SKM-1 treated with dmso at 0.1 percent for 144 hours (cell line): ENCODE measurements around the gene ABCA3.
"Not testable (repeated sequence)": the region's sequence is repeated elsewhere in the genome, so short reads cannot be mapped to it uniquely, and the experiment has no call there.

Experiments
- DNase-seq: peaks from one replicate; lab custom pipeline; 2025; ENCODE audit not compliant: unreplicated experiment; lab: John Stamatoyannopoulos, UW

ABCA3 gene

GRCh38 chr16:2282262-2282661, 58.3 kb downstream of the ABCA3 start:
- no peak for DNase-seq

DNA sequence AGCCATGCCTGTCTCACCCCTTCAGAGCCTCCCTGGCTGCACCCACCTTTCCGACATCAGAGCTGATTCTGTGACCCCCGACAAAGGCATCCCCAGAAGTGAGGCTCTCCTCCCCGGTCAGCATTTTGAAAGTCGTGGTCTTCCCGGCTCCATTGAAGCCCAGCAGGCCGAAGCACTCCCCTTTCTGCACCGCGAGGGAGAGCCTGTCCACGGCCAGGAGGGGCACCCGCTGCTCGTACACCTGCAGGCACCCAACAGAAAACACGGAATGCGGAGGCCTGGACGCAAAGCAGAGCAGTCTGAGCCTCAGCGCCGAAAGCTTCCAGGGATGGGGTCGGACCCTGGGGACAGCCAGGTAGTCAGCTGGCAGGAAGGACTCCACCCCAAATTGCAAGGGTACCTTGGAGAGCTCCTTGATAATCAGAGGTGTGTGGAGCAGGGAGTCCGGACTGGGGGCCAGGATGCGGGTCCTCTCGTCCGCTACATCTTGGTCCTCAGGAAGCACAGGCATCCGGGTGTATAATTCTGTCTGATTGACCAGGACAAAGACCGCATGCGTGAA, 59.5 kb downstream of the ABCA3 start:
- no peak for DNase-seq

- DNase-seq: no peak
These were observed 60.1 kb downstream of the ABCA3 start for GRCh38 chr16:2280461-2280860.

DNA sequence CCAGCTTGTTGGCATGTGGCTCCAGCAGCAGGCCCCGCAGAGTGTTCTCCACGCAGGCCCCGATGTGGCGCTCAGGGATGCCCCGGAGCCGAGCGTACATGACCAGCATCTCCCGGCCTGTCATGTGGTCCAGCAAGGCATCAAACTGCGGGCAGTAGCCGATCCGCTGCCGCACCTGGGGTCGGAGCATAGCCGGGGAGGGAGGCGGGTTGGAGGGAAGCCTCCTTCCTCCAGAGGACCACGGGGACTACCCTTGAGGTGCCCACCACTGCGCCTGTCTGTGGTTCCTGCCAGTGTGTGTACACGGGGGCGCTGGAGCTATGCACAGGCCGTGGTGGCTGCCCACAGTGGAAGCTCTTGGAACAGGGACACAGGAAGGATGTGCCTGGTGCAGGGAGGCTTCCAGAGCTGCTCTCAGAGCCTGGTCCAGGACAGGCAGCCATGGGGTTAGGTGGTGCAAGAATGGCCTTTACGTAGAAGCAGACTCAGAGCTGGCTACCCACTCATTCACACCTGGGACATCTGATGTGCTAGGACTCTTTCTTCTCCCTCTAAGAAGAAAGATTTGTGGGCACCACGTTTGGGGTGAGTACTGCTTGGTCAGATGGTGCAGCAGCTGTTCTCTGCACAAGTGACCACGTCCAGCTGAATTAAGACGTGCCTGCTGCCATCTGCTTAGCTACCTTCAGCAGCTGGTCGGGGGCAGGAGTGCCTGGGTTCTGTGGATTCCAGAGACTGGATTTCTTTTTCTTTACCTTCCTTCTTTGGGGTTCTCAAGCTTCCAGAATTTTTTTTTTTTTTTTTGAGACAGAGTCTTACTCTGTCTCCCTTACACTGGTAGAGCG, 61.4 kb downstream of the ABCA3 start:
- DNase-seq: no peak

- DNase-seq: no peak
These were observed 62.3 kb downstream of the ABCA3 start for GRCh38 chr16:2278272-2278608.

- DNase-seq: no peak
These were observed 62.9 kb downstream of the ABCA3 start for GRCh38 chr16:2277466-2278271.

DNA sequence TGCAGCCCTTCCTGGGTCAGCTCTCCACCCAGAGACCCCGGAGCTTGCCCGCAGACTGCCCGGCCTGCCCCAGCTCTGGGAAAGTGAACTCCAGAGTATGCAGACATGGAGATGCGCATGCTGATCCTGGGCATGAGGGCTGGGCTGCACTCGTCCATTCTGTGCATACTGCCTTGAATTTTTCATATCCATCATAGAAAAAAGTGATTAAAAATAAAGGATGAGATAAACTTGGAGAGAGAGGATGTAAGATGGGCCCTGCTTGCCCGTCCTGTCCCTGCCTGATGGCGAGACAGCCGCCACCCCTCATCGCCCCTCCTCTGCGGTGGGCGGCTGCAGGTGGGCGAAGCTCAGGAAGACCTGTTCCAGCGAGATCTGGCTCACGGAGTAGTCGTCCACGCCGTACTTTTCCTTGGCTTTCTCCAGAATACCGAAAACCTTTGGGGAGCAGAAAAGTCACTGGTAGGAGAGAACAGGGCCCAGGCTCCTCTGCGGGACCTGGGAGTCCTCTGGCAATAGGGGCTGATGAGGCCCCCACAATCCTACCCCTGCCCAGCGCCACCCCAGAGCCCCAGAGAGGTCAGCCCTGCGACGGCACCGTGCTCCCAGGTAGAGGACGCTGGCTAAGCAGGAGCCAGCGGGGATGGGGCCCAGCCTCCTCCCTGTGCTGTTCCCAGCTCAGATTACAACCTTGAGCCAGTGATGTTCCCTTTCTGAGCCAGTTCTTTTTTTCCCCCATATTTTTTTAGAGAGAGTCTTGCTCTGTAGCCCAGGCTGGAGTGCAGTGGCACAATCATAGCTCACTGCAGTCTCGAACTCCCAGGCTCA, 63.9 kb downstream of the ABCA3 start:
- no peak for DNase-seq

DNA sequence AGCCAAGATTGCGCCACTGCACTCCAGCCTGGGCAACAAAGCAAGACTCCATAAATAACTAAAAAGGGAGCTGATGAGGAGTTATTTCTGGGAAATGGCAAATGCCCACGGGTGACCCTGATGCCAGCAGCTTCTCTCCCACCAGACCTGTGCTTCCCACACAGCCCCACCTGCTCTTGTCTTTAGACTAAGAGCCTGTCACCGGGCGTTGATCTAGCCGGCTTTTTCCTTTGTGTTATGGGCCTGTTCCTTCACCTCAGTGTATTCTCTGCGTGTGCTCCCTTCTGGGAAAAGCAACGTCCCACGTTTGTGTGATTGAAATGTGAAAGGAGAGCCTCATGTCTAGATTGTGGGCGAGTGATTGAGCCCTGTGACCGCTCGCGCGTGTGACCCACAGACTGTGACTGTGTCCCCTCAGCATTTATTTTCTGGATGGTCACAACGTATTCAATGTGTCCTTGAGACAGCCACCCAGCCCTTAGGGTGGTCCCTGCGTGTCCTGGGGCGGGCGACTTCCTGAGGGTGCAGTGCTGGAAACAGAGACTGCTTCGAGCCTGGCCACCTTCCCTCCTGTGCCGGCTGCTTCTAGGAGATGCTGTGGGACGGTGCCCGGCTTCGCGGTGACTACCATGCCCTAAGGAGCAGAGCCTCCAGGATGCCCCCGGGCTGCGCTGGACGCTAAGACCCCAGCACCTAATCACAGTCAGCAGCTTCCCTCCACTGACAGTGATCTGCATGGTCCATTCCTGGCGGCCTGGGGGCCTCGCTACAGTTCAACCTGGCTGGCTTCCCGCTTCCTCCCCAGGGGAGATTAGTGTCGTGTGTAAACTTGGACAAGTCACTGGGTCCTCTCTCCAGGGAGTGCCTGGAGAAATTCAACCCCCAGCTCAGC, 64.8 kb downstream of the ABCA3 start:
- no peak for DNase-seq

GRCh38 chr16:2273931-2274330, 66.6 kb downstream of the ABCA3 start:
- no peak for DNase-seq

DNA sequence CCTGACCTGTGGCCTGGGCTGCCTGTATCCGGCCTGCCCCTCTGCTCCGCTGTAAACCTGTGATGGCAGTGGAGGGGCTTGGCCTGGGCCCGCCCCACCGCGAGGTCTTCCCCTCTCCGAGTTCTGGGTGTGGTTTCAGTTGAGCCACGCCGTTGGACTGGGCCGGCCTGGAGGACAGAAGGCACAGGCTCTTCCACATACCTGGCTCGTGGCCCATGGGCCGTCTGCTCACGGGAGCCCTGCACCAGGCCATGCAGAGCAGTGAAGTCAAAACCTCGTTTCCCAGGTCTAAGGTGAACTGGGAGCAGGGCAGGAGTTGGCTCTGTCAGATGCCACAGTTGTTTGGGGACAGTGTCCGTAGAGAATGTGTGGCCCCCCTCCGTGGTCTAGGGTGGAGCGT, 67.0 kb downstream of the ABCA3 start:
- DNase-seq: no peak

- DNase-seq: no peak
These were observed 68.6 kb downstream of the ABCA3 start for GRCh38 chr16:2271848-2272461.

GRCh38 chr16:2270588-2271470, 69.7 kb downstream of the ABCA3 start:
- DNase-seq: no peak

GRCh38 chr16:2270070-2270462, 70.5 kb downstream of the ABCA3 start:
- no peak for DNase-seq

GRCh38 chr16:2267913-2268666, 72.4 kb downstream of the ABCA3 start, which contains the start of gene RNPS1:
Gene RNPS1, minus strand, starts transcription at chr16:2268126. Its CDS starts 3,483 bp downstream, at chr16:2264643.
- peak; percentile 91 for DNase-seq

DNA sequence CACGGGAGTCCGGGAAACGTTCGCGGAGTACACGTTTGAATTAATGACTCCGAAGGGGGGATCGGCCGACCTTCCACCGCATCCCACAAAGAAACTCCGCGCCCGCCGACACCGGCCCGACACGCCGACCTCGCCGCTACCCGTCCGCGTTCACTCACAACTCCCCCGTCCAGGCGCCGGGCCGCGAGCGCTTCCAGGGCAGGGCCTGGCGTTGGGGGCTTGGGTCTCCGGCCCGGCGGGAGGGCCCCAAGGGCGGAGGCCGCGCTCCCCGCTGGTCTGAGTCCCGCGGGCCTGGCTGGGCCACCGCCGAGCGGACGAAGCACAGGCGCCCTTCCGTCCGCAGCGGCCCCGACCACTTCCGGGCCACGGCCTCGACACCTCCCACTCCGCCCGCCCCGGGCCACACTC, 73.0 kb downstream of the ABCA3 start:
- DNase-seq: not testable (repeated sequence)

GRCh38 chr16:2266887-2267286, 73.6 kb downstream of the ABCA3 start:
- not testable (repeated sequence) for DNase-seq

- DNase-seq: not testable (repeated sequence)
These were observed 77.5 kb downstream of the ABCA3 start for GRCh38 chr16:2263026-2263425.

DNA sequence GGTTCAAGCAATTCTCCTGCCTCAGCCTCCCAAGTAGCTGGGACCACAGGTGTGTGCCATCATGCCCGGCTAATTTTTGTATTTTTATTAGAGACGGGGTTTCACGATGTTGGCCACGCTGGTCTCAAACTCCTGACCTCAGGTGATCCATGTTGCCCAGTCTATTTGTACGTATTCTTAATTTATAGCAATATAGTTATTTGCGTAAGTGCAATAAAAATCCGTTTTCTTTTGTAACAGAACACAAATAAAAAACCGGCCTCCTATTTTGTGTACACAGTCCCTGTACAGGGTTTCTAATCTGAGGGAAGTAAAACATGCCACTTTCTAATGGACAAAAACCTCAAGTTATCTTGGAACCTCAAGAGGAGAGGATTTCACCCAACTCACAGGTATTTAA, 80.3 kb downstream of the ABCA3 start:
- DNase-seq: no peak
